Glutamatergic neuron (in vitro differentiated cells): Measurements from ENCODE around the gene DNAJC18. TPM values are rescaled to one million over a fixed set of nuclear protein-coding genes. Genes with fewer than 3 reads are reported as not detected.

Source experiments
- DNase-seq: peaks from one replicate; pipeline ENCODE4 v3.0.0; 2022
- H3K27ac Mint-ChIP-seq: one replicate; pipeline ENCODE4 v1.8.0; 2020; ENCODE audit warnings: mild to moderate bottlenecking, mixed read lengths, inconsistent platforms; ENCODE audit not compliant: unreplicated experiment
- H3K27me3 Mint-ChIP-seq: one replicate; pipeline ENCODE4 v1.8.0; 2020; ENCODE audit warnings: mild to moderate bottlenecking, moderate library complexity, mixed read lengths, inconsistent platforms; ENCODE audit not compliant: unreplicated experiment
- H3K36me3 Mint-ChIP-seq: one replicate; pipeline ENCODE4 v1.8.0; 2020; ENCODE audit warnings: mild to moderate bottlenecking, mixed read lengths, inconsistent platforms; ENCODE audit not compliant: unreplicated experiment
- H3K4me1 Mint-ChIP-seq: one replicate; pipeline ENCODE4 v1.8.0; 2020; ENCODE audit warnings: mild to moderate bottlenecking, low read depth, mixed read lengths, inconsistent platforms; ENCODE audit not compliant: unreplicated experiment
- H3K4me3 Mint-ChIP-seq: one replicate; pipeline ENCODE4 v1.8.0; 2020; ENCODE audit warnings: mild to moderate bottlenecking, mixed read lengths, inconsistent platforms; ENCODE audit not compliant: unreplicated experiment
- H3K9me3 Mint-ChIP-seq: one replicate; pipeline ENCODE4 v1.8.0; 2020; ENCODE audit warnings: mild to moderate bottlenecking, moderate library complexity, mixed read lengths, inconsistent platforms; ENCODE audit not compliant: unreplicated experiment
- CTCF ChIP-seq: fragments of 200-600 bp; sonication (generic); IDR thresholded peaks from one replicate; pipeline ENCODE4 v1.5.0; 2021; ENCODE audit not compliant: partially characterized antibody, unreplicated experiment
- total RNA-seq: library from RNA; stranded (reverse); fragmentation: NEBNext Ultra II Directional; extraction: Animal tissue kit (Norgen Biotek cat#: 25700); gene quantifications from one replicate; pipeline ENCODE4 v1.2.1, GENCODE V29; 2021; ENCODE audit not compliant: unreplicated experiment

The DNAJC18 gene
- total RNA-seq, 1 donor from 2014 or later: 55.9 TPM

GRCh38 chr5:139438707-139439012 lies 665 bp downstream of the DNAJC18 start:
- Mint-ChIP-seq H3K4me1 (peaks cover 20% of the 10 kb centered on the region), H3K27me3 (peaks cover 7% of the 10 kb centered on the region), H3K36me3 (no peaks in the 10 kb centered on the region), H3K9me3 (peaks cover 10% of the 10 kb centered on the region), H3K4me3 (peak overlapping the region; percentile 94), H3K27ac (peak overlapping the region; percentile 100)
- TF ChIP-seq CTCF: no peak
- DNase-seq: no peak

- Mint-ChIP-seq H3K27me3 (peaks cover 7% of the 10 kb centered on the region), H3K4me1 (peaks cover 17% of the 10 kb centered on the region), H3K4me3 (no peak overlapping the region), H3K27ac (no peak overlapping the region), H3K36me3 (no peaks in the 10 kb centered on the region), H3K9me3 (peaks cover 10% of the 10 kb centered on the region)
- no peak for TF ChIP-seq CTCF
- no peak for DNase-seq
These were observed 3.6 kb downstream of the DNAJC18 start for GRCh38 chr5:139435676-139436075.

GRCh38 chr5:139431706-139432105 lies 7.6 kb downstream of the DNAJC18 start:
- H3K27ac Mint-ChIP-seq: no peak overlapping the region
- no peak for DNase-seq
- TF ChIP-seq CTCF: no peak
- no peaks in the 10 kb centered on the region for H3K4me1 Mint-ChIP-seq
- no peaks in the 10 kb centered on the region for H3K9me3 Mint-ChIP-seq
- H3K4me3 Mint-ChIP-seq: no peak overlapping the region
- H3K27me3 Mint-ChIP-seq: no peaks in the 10 kb centered on the region
- H3K36me3 Mint-ChIP-seq: no peaks in the 10 kb centered on the region

DNA sequence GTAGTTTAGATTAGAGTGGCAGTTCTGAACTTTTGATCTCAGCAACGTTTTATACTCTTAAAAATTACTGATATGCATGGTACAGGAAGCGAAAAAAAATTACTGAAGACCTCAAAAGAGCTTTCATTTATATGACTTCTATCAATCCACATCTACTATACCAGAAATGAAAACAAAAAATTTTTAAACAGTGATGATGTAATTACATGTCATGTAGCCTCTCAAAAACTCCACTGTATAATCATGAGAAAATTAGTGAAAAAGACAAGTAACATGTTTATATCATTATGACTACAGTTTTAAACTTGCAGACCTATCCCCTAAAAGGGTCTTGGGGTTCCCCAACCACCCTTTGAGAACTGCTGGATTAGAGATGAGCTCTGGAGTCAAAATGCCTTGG lies 9.3 kb downstream of the DNAJC18 start:
- H3K36me3 Mint-ChIP-seq: no peaks in the 10 kb centered on the region
- no peak overlapping the region for H3K4me3 Mint-ChIP-seq
- H3K27me3 Mint-ChIP-seq: no peaks in the 10 kb centered on the region
- no peak overlapping the region for H3K27ac Mint-ChIP-seq
- H3K4me1 Mint-ChIP-seq: no peaks in the 10 kb centered on the region
- no peak for TF ChIP-seq CTCF
- DNase-seq: no peak
- no peaks in the 10 kb centered on the region for H3K9me3 Mint-ChIP-seq

DNA sequence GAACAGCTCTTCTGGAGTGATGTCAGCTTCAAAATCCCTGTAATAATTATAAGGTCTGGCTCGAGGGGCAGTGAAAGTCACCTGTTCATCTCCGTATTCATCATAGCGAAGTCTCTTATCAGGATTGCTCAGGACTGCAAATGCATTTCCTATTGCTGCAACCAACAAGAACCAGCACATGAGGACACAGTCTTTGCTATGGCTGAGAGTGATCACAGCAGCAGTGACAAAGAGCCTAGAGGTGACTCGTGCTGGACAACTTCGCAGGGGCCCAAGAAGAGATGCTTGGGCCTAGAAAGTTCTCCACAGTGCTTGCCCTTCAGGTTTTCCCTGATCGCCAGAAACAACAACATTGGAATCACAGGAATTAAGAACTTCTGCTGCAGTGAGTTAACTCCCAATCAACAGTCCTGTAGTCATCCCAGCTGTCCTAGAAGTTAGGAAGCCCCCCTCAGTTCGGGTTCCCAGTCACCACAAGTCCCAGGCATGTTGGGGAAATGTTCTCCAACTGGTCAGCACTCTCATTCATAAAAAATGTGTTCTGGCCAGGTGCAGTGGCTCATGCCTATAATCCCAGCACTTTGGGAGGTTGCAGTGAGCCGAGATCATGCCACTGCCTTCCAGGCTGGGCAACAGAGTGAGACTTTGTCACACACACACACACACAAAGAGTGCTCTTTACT lies 13.0 kb downstream of the DNAJC18 start:
- no peak for TF ChIP-seq CTCF
- Mint-ChIP-seq H3K27ac (no peak overlapping the region), H3K9me3 (no peaks in the 10 kb centered on the region), H3K36me3 (no peaks in the 10 kb centered on the region), H3K27me3 (no peaks in the 10 kb centered on the region), H3K4me3 (no peak overlapping the region), H3K4me1 (no peaks in the 10 kb centered on the region)
- no peak for DNase-seq
